Measurements from ENCODE around the gene IFI27. TPM values are rescaled to one million over a fixed set of nuclear protein-coding genes. Genes with fewer than 3 reads are reported as not detected.
"Not testable (repeated sequence)": the region's sequence is repeated elsewhere in the genome, so short reads cannot be mapped to it uniquely, and the experiment has no call there.

Gene IFI27
- total RNA-seq (2022) (1.7 and 2.6 TPM in 2 replicates), Bru-seq, nascent RNA (percentile 29 among the genes with signal in this experiment), BruChase-seq, experiment 1, labeled RNA remaining after a 2-hour chase (percentile 42 among the genes with signal in this experiment), BruChase-seq, experiment 2, labeled RNA remaining after a 6-hour chase (percentile 47 among the genes with signal in this experiment)
- long read RNA-seq, partial matches to known transcripts = 0 of 2 reads
- long read RNA-seq, other reads (novel, unspliced or antisense) = 2 of 2 reads

- peak within 1 kb of the TSS; percentile 46 for H3K27ac Mint-ChIP-seq (ENCODE audit: unreplicated experiment)
- DNase-seq = no peak
- CTCF ChIA-PET = no interaction called here
These were observed at the start of gene IFI27 for GRCh38 chr14:94110552-94111181. Gene IFI27 (plus strand): TSS chr14:94110736.

GRCh38 chr14:94062344-94062940 is 48.1 kb upstream of the IFI27 start:
- intact Hi-C loops (cut with micrococcal nuclease; ENCODE audit: unreplicated experiment) = no loop called here
- no peak overlapping the region for H3K4me3 Mint-ChIP-seq (ENCODE audit: unreplicated experiment)
- Histone ChIP-seq H3K9me3 (no peaks in the 10 kb centered on the region), H3K4me1 (peaks cover 14% of the 10 kb centered on the region; the same call in 1 of the 2 replicates), H3K4me3 (ENCODE audit: low read depth, low read length) (no peak overlapping the region), H3K36me3 (ENCODE audit: control insufficient read depth, insufficient read depth, low read length) (no peaks in the 10 kb centered on the region; the same call in none of the 2 replicates), H3K27me3 (replicated peaks; ENCODE audit: control insufficient read depth, insufficient read depth, low read length) (no peaks in the 10 kb centered on the region)
- no peak for DNase-seq
- CTCF ChIA-PET = no interaction called here
- no TSS peak for BruUV-seq (replicated peaks)
- POLR2A ChIA-PET = no interaction called here
- TF ChIP-seq, protein P1, sequence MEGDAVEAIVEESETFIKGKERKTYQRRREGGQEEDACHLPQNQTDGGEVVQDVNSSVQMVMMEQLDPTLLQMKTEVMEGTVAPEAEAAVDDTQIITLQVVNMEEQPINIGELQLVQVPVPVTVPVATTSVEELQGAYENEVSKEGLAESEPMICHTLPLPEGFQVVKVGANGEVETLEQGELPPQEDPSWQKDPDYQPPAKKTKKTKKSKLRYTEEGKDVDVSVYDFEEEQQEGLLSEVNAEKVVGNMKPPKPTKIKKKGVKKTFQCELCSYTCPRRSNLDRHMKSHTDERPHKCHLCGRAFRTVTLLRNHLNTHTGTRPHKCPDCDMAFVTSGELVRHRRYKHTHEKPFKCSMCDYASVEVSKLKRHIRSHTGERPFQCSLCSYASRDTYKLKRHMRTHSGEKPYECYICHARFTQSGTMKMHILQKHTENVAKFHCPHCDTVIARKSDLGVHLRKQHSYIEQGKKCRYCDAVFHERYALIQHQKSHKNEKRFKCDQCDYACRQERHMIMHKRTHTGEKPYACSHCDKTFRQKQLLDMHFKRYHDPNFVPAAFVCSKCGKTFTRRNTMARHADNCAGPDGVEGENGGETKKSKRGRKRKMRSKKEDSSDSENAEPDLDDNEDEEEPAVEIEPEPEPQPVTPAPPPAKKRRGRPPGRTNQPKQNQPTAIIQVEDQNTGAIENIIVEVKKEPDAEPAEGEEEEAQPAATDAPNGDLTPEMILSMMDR (IDR thresholded peaks at IDR 0.05; ENCODE audit: insufficient read depth in 1 of 2, low read depth in 1 of 2, low read length in 1 of 2, severe bottlenecking in 1 of 2, unreplicated experiment in 1 of 2) = no peak
- no peaks in the 10 kb centered on the region for H3K27me3 Mint-ChIP-seq (ENCODE audit: insufficient read depth, unreplicated experiment)
- H3K36me3 Mint-ChIP-seq (ENCODE audit: insufficient read depth, unreplicated experiment) = peaks cover 55% of the 10 kb centered on the region
- peaks cover 12% of the 10 kb centered on the region for H3K4me1 Mint-ChIP-seq (ENCODE audit: low read depth, unreplicated experiment)
- H3K9me3 Mint-ChIP-seq (ENCODE audit: unreplicated experiment) = peaks cover 11% of the 10 kb centered on the region
- H3K27ac Mint-ChIP-seq (ENCODE audit: unreplicated experiment) = no peak overlapping the region

More at GRCh38 chr14:94110552-94111181, at the start of gene IFI27:
- no peaks in the 10 kb centered on the region for H3K4me1 ChIP-seq
- H3K27me3 ChIP-seq (replicated peaks; ENCODE audit: control insufficient read depth, insufficient read depth, low read length) = no peaks in the 10 kb centered on the region
- TF ChIP-seq, protein P1 (IDR thresholded peaks at IDR 0.05; ENCODE audit: insufficient read depth in 1 of 2, low read depth in 1 of 2, low read length in 1 of 2, severe bottlenecking in 1 of 2, unreplicated experiment in 1 of 2) = no peak
- Mint-ChIP-seq H3K4me1 (ENCODE audit: low read depth, unreplicated experiment) (no peaks in the 10 kb centered on the region), H3K27me3 (ENCODE audit: insufficient read depth, unreplicated experiment) (no peaks in the 10 kb centered on the region), H3K36me3 (ENCODE audit: insufficient read depth, unreplicated experiment) (no peaks in the 10 kb centered on the region), H3K9me3 (ENCODE audit: unreplicated experiment) (no peaks in the 10 kb centered on the region), H3K4me3 (ENCODE audit: unreplicated experiment) (no peak within 1 kb of the TSS)
- intact Hi-C loops (cut with micrococcal nuclease; ENCODE audit: unreplicated experiment) = no loop called here
- H3K36me3 ChIP-seq (ENCODE audit: control insufficient read depth, insufficient read depth, low read length) = no peaks in the 10 kb centered on the region
- POLR2A ChIA-PET = no interaction called here
- no peak within 1 kb of the TSS for H3K4me3 ChIP-seq (ENCODE audit: low read depth, low read length)
- no TSS peak for BruUV-seq (replicated peaks)
- no peaks in the 10 kb centered on the region for H3K9me3 ChIP-seq

- Histone ChIP-seq H3K27me3 (replicated peaks; ENCODE audit: control insufficient read depth, insufficient read depth, low read length) (no peaks in the 10 kb centered on the region), H3K36me3 (ENCODE audit: control insufficient read depth, insufficient read depth, low read length) (no peaks in the 10 kb centered on the region; the same call in 1 of the 2 replicates), H3K4me1 (peaks cover 14% of the 10 kb centered on the region; the same call in 1 of the 2 replicates), H3K9me3 (no peaks in the 10 kb centered on the region; the same call in 1 of the 2 replicates), H3K4me3 (ENCODE audit: low read depth, low read length) (no peak overlapping the region)
- Mint-ChIP-seq H3K27me3 (ENCODE audit: insufficient read depth, unreplicated experiment) (no peaks in the 10 kb centered on the region), H3K27ac (ENCODE audit: unreplicated experiment) (no peak overlapping the region), H3K36me3 (ENCODE audit: insufficient read depth, unreplicated experiment) (peaks cover 40% of the 10 kb centered on the region), H3K4me3 (ENCODE audit: unreplicated experiment) (no peak overlapping the region), H3K9me3 (ENCODE audit: unreplicated experiment) (peaks cover 46% of the 10 kb centered on the region), H3K4me1 (ENCODE audit: low read depth, unreplicated experiment) (peaks cover 12% of the 10 kb centered on the region)
- intact Hi-C loops (cut with micrococcal nuclease; ENCODE audit: unreplicated experiment) = no loop called here
- POLR2A ChIA-PET = no interaction called here
- CTCF ChIA-PET = interaction anchor here (1.5 to 1.8 kb wide), 2 partner anchors 15 to 30 kb away, joined by 4 read pairs; no protein-coding TSS in a partner anchor
- no TSS peak for BruUV-seq (replicated peaks)
- DNase-seq = no peak
- TF ChIP-seq, protein P1 (IDR thresholded peaks at IDR 0.05; ENCODE audit: insufficient read depth in 1 of 2, low read depth in 1 of 2, low read length in 1 of 2, severe bottlenecking in 1 of 2, unreplicated experiment in 1 of 2) = no peak
These were observed 44.4 kb upstream of the IFI27 start for GRCh38 chr14:94066089-94066676.

GRCh38 chr14:94072076-94072475 is 38.5 kb upstream of the IFI27 start:
- BruUV-seq (replicated peaks); H3K27me3 Mint-ChIP-seq (ENCODE audit: insufficient read depth, unreplicated experiment); H3K4me1 Mint-ChIP-seq (ENCODE audit: low read depth, unreplicated experiment); DNase-seq; H3K4me3 Mint-ChIP-seq (ENCODE audit: unreplicated experiment); H3K27ac Mint-ChIP-seq (ENCODE audit: unreplicated experiment); H3K27me3 ChIP-seq (replicated peaks; ENCODE audit: control insufficient read depth, insufficient read depth, low read length); CTCF ChIA-PET; H3K36me3 ChIP-seq (ENCODE audit: control insufficient read depth, insufficient read depth, low read length); intact Hi-C loops (cut with micrococcal nuclease; ENCODE audit: unreplicated experiment); H3K4me3 ChIP-seq (ENCODE audit: low read depth, low read length); H3K4me1 ChIP-seq; POLR2A ChIA-PET: not testable (repeated sequence)
- peaks cover 60% of the 10 kb centered on the region for H3K9me3 Mint-ChIP-seq (ENCODE audit: unreplicated experiment)
- peaks cover 38% of the 10 kb centered on the region for H3K36me3 Mint-ChIP-seq (ENCODE audit: insufficient read depth, unreplicated experiment)
- peaks cover 12% of the 10 kb centered on the region for H3K9me3 ChIP-seq

Data from Caco-2 (cell line).